Astrocyte (in vitro differentiated cells and primary cell): ENCODE results near the gene BRAP. TPM values are rescaled to one million over a fixed set of nuclear protein-coding genes. Genes with fewer than 3 reads are reported as not detected.
A peak's percentile ranks its signal among the peaks of the same experiment; 100 is the strongest.
"Not testable (repeated sequence)": the region's sequence is repeated elsewhere in the genome, so short reads cannot be mapped to it uniquely, and the experiment has no call there.

Source experiments
- DNase-seq: peaks from one replicate; pipeline ENCODE4 v3.0.0-alpha.2; 2010; ENCODE audit warnings: low read depth
- FAIRE-seq: peaks from 2 replicates; lab custom pipeline; 2011; peaks lifted over from hg19 to GRCh38; lab: Jason Lieb, UNC
- H2AFZ ChIP-seq: 2 replicates; pipeline ENCODE4 v1.6.0; 2012; ENCODE audit warnings: low read depth, low read length, inconsistent platforms
- H3K27ac ChIP-seq: 2 replicates; pipeline ENCODE4 v1.5.1; 2011; ENCODE audit warnings: low read depth, low read length, inconsistent platforms
- H3K27me3 ChIP-seq: 2 replicates; pipeline ENCODE4 v1.6.0; 2011; ENCODE audit warnings: low read length, inconsistent platforms; ENCODE audit not compliant: insufficient read depth
- H3K36me3 ChIP-seq: 2 replicates; pipeline ENCODE4 v1.5.1; 2011; ENCODE audit warnings: low read length, inconsistent platforms; ENCODE audit not compliant: insufficient read depth
- H3K4me1 ChIP-seq: 2 replicates; pipeline ENCODE4 v1.5.1; 2011; ENCODE audit warnings: low read length, inconsistent platforms; ENCODE audit not compliant: insufficient read depth
- H3K4me2 ChIP-seq: 2 replicates; pipeline ENCODE4 v1.6.0; 2012; ENCODE audit warnings: low read length, inconsistent platforms
- H3K4me3 ChIP-seq: 2 replicates; pipeline ENCODE4 v1.5.1; 2011; ENCODE audit warnings: low read depth, mild to moderate bottlenecking, low read length, inconsistent platforms; ENCODE audit not compliant: insufficient read depth
- H3K79me2 ChIP-seq: 2 replicates; pipeline ENCODE4 v1.6.0; 2012; ENCODE audit warnings: mild to moderate bottlenecking, low read length, inconsistent platforms; ENCODE audit not compliant: insufficient read depth
- H3K9ac ChIP-seq: 2 replicates; pipeline ENCODE4 v1.6.0; 2012; ENCODE audit warnings: mild to moderate bottlenecking, low read length, inconsistent platforms
- H3K9me3 ChIP-seq: 2 replicates; pipeline ENCODE4 v1.5.1; 2012; ENCODE audit warnings: low read depth, mild to moderate bottlenecking, low read length, inconsistent platforms; ENCODE audit not compliant: insufficient read depth
- H4K20me1 ChIP-seq: 2 replicates; pipeline ENCODE4 v1.6.0; 2012; ENCODE audit warnings: low read length, inconsistent platforms; ENCODE audit not compliant: insufficient read depth
- H3K27ac Mint-ChIP-seq: one replicate; pipeline ENCODE4 v1.8.0; 2021; ENCODE audit warnings: mild to moderate bottlenecking, mixed read lengths; ENCODE audit not compliant: unreplicated experiment
- H3K27me3 Mint-ChIP-seq: one replicate; pipeline ENCODE4 v1.8.0; 2021; ENCODE audit warnings: low read depth, mixed read lengths; ENCODE audit not compliant: unreplicated experiment
- H3K36me3 Mint-ChIP-seq: one replicate; pipeline ENCODE4 v1.8.0; 2021; ENCODE audit warnings: low read depth, mixed read lengths; ENCODE audit not compliant: unreplicated experiment
- H3K4me1 Mint-ChIP-seq: one replicate; pipeline ENCODE4 v1.8.0; 2021; ENCODE audit warnings: low read depth, mixed read lengths; ENCODE audit not compliant: unreplicated experiment
- H3K4me3 Mint-ChIP-seq: one replicate; pipeline ENCODE4 v1.8.0; 2021; ENCODE audit warnings: mild to moderate bottlenecking, moderate library complexity, mixed read lengths; ENCODE audit not compliant: unreplicated experiment
- H3K9me3 Mint-ChIP-seq: one replicate; pipeline ENCODE4 v1.8.0; 2021; ENCODE audit warnings: mild to moderate bottlenecking, mixed read lengths; ENCODE audit not compliant: unreplicated experiment
- CTCF ChIP-seq: IDR thresholded peaks from 2 replicates; pipeline ENCODE4 v1.5.1; 2011; ENCODE audit warnings: low read depth, mild to moderate bottlenecking, inconsistent platforms, low read length, moderate library complexity; ENCODE audit not compliant: insufficient read depth
- EZH2 ChIP-seq: IDR thresholded peaks from 2 replicates; pipeline ENCODE4 v1.6.1; 2012; ENCODE audit warnings: mild to moderate bottlenecking, low read length, inconsistent platforms; ENCODE audit not compliant: insufficient read depth
- total RNA-seq: library from RNA; stranded (reverse); gene quantifications from 2 replicates; pipeline ENCODE4 v1.2.1, GENCODE V29; 2021

The BRAP gene
- total RNA-seq, 1 donor from 2014 or later, result 24.8 TPM

GRCh38 chr12:111596985-111597830 is 88.5 kb downstream of the BRAP start:
- Mint-ChIP-seq H3K27me3 (no peaks in the 10 kb centered on the region), H3K4me1 (peaks cover 26% of the 10 kb centered on the region), H3K36me3 (no peaks in the 10 kb centered on the region), H3K27ac (peak overlapping the region; percentile 96), H3K9me3 (no peaks in the 10 kb centered on the region), H3K4me3 (peak overlapping the region; percentile 98)
- Histone ChIP-seq H3K36me3 (no peaks in the 10 kb centered on the region), H2AFZ (peak overlapping the region; percentile 66), H3K9me3 (no peaks in the 10 kb centered on the region), H3K27ac (peak overlapping the region; percentile 99), H4K20me1 (peaks cover 58% of the 10 kb centered on the region), H3K27me3 (no peaks in the 10 kb centered on the region), H3K4me2 (peak overlapping the region; percentile 97), H3K79me2 (peaks cover 79% of the 10 kb centered on the region), H3K4me3 (peak overlapping the region; percentile 88), H3K9ac (peak overlapping the region; percentile 96), H3K4me1 (peaks cover 12% of the 10 kb centered on the region)
- TF ChIP-seq CTCF, result no peak
- no peak for TF ChIP-seq EZH2
- DNase-seq, result peak; percentile 64
- no peak for FAIRE-seq

- not testable (repeated sequence) for H3K36me3 ChIP-seq, H3K27ac Mint-ChIP-seq, FAIRE-seq, H3K27me3 Mint-ChIP-seq, H3K27me3 ChIP-seq, H3K27ac ChIP-seq, DNase-seq, H3K9me3 Mint-ChIP-seq, H3K36me3 Mint-ChIP-seq, H3K9me3 ChIP-seq, H2AFZ ChIP-seq
- H3K79me2 ChIP-seq, result peaks cover 89% of the 10 kb centered on the region
- H4K20me1 ChIP-seq, result peaks cover 76% of the 10 kb centered on the region
- H3K4me1 ChIP-seq, result peaks cover 12% of the 10 kb centered on the region
- H3K4me3 ChIP-seq, result peak overlapping the region; percentile 10
- peak overlapping the region; percentile 96 for H3K9ac ChIP-seq
- Mint-ChIP-seq H3K4me1 (peaks cover 27% of the 10 kb centered on the region), H3K4me3 (peak overlapping the region; percentile 98)
- peak overlapping the region; percentile 97 for H3K4me2 ChIP-seq
Measured at GRCh38 chr12:111595341-111595835, 90.4 kb downstream of the BRAP start.

Other genes with a start within 250 kb of the BRAP start
- 58.0 and 63.0 TPM in 2 replicates for gene ATXN2, start 86.6 kb downstream of the BRAP start, total RNA-seq
- 16.9 and 18.7 TPM in 2 replicates for gene ACAD10, start 97 bp upstream of the BRAP start, total RNA-seq
- 79.2 and 82.0 TPM in 2 replicates for gene ALDH2, start 81.0 kb upstream of the BRAP start, total RNA-seq
- 39.4 and 42.6 TPM in 2 replicates for gene MAPKAPK5, start 156.3 kb upstream of the BRAP start, total RNA-seq